ENCODE data around the gene BRD2. TPM values are rescaled to one million over a fixed set of nuclear protein-coding genes. Genes with fewer than 3 reads are reported as not detected.

Gene BRD2
- total RNA-seq, 1 donor from 2014 or later, result 186 TPM

GRCh38 chr6:32977272-32977952 lies 9.0 kb downstream of the BRD2 start:
- Mint-ChIP-seq H3K36me3 (ENCODE audit: low read depth, unreplicated experiment) (peaks cover 88% of the 10 kb centered on the region), H3K9me3 (ENCODE audit: unreplicated experiment) (no peaks in the 10 kb centered on the region), H3K4me3 (ENCODE audit: unreplicated experiment) (peak overlapping the region; percentile 43), H3K27ac (ENCODE audit: unreplicated experiment) (no peak overlapping the region), H3K27me3 (ENCODE audit: unreplicated experiment) (peaks cover 7% of the 10 kb centered on the region), H3K4me1 (ENCODE audit: unreplicated experiment) (peaks cover 48% of the 10 kb centered on the region)
- DNase-seq (ENCODE audit: low spot score), result no peak
- TF ChIP-seq CTCF (IDR thresholded peaks at IDR 0.05; ENCODE audit: unreplicated experiment), result no peak

- Mint-ChIP-seq H3K9me3 (ENCODE audit: unreplicated experiment) (no peaks in the 10 kb centered on the region), H3K27ac (ENCODE audit: unreplicated experiment) (no peak overlapping the region), H3K27me3 (ENCODE audit: unreplicated experiment) (peaks cover 7% of the 10 kb centered on the region), H3K4me3 (ENCODE audit: unreplicated experiment) (peak overlapping the region; percentile 43), H3K4me1 (ENCODE audit: unreplicated experiment) (peaks cover 46% of the 10 kb centered on the region), H3K36me3 (ENCODE audit: low read depth, unreplicated experiment) (peaks cover 83% of the 10 kb centered on the region)
- TF ChIP-seq CTCF (IDR thresholded peaks at IDR 0.05; ENCODE audit: unreplicated experiment), result no peak
- DNase-seq (ENCODE audit: low spot score), result no peak
Observed at GRCh38 chr6:32977953-32978324, 9.5 kb downstream of the BRD2 start.

GRCh38 chr6:32979720-32980487 lies 11.5 kb downstream of the BRD2 start:
- Mint-ChIP-seq H3K27ac (ENCODE audit: unreplicated experiment) (no peak overlapping the region), H3K27me3 (ENCODE audit: unreplicated experiment) (no peaks in the 10 kb centered on the region), H3K4me3 (ENCODE audit: unreplicated experiment) (peak overlapping the region; percentile 43), H3K4me1 (ENCODE audit: unreplicated experiment) (peaks cover 33% of the 10 kb centered on the region), H3K36me3 (ENCODE audit: low read depth, unreplicated experiment) (peaks cover 64% of the 10 kb centered on the region), H3K9me3 (ENCODE audit: unreplicated experiment) (no peaks in the 10 kb centered on the region)
- DNase-seq (ENCODE audit: low spot score), result no peak
- TF ChIP-seq CTCF (IDR thresholded peaks at IDR 0.05; ENCODE audit: unreplicated experiment), result no peak

GRCh38 chr6:32980488-32981038 lies 12.2 kb downstream of the BRD2 start:
- no peak overlapping the region for H3K27ac Mint-ChIP-seq (ENCODE audit: unreplicated experiment)
- H3K9me3 Mint-ChIP-seq (ENCODE audit: unreplicated experiment), result no peaks in the 10 kb centered on the region
- DNase-seq (ENCODE audit: low spot score), result no peak
- peaks cover 57% of the 10 kb centered on the region for H3K36me3 Mint-ChIP-seq (ENCODE audit: low read depth, unreplicated experiment)
- peaks cover 26% of the 10 kb centered on the region for H3K4me1 Mint-ChIP-seq (ENCODE audit: unreplicated experiment)
- H3K27me3 Mint-ChIP-seq (ENCODE audit: unreplicated experiment), result peaks cover 2% of the 10 kb centered on the region
- no peak for TF ChIP-seq CTCF (IDR thresholded peaks at IDR 0.05; ENCODE audit: unreplicated experiment)
- H3K4me3 Mint-ChIP-seq (ENCODE audit: unreplicated experiment), result no peak overlapping the region

Measured in endothelial cell (in vitro differentiated cells).